ENCODE results near the gene NEK5.
"Not testable (repeated sequence)": the region's sequence is repeated elsewhere in the genome, so short reads cannot be mapped to it uniquely, and the experiment has no call there.

Gene NEK5

GRCh38 chr13:52092087-52092486 is 36.8 kb downstream of the NEK5 start:
- H3K27ac ChIP-seq, result no peak overlapping the region
- TF ChIP-seq ZFX (IDR thresholded peaks at IDR 0.05) (no peak), CTCF (conservative IDR thresholded peaks at IDR 0.05) (no peak)

- TF ChIP-seq CTCF (conservative IDR thresholded peaks at IDR 0.05) (no peak), ZFX (IDR thresholded peaks at IDR 0.05) (no peak)
- H3K27ac ChIP-seq, result no peak overlapping the region
Observed at GRCh38 chr13:52091473-52091872, 37.4 kb downstream of the NEK5 start.

DNA sequence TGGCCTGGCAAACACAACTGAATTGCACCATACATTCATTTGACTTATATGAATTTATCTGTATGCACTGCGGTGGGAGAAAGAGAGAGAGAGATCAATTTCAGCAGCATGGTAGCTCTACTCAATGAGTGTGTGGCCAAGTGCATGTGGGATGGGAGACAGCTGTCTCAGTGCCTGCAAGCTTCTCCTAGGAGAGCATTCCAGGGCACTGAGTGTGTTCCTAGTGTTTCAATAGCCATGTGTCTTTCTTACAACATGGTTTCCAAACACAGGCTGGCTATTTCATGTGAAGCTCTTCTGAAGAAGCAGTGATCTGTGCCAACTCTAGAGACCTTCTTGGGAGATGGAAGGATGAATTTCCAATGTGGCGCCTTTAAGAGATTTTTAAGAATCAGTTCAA is 43.5 kb downstream of the NEK5 start:
- TF ChIP-seq CTCF (conservative IDR thresholded peaks at IDR 0.05) (no peak), ZFX (IDR thresholded peaks at IDR 0.05) (no peak)
- no peak overlapping the region for H3K27ac ChIP-seq

- not testable (repeated sequence) for H3K27ac ChIP-seq
Observed at GRCh38 chr13:52084981-52085380, 43.9 kb downstream of the NEK5 start.

DNA sequence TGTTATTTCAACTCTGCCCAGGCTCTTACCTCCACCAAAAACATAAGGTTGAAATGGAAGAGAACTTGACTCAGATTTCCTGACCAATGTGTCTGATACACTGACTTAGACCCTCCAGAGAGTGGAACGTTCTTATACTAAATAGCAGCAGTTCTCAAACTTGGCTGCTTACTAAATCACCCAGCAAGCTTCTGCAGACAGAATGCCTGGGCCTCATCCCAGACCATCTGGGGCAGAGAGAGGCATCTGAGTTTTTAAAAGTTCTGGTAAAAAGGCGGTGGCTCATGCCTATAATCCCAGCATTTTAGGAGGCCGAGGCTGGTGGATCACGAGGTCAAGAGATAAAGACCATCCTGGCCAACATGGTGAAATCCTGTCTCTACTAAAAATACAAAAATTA is 46.3 kb downstream of the NEK5 start:
- no peak overlapping the region for H3K27ac ChIP-seq
- no peak for TF ChIP-seq ZFX (IDR thresholded peaks at IDR 0.05)
- no peak for TF ChIP-seq CTCF (conservative IDR thresholded peaks at IDR 0.05)

DNA sequence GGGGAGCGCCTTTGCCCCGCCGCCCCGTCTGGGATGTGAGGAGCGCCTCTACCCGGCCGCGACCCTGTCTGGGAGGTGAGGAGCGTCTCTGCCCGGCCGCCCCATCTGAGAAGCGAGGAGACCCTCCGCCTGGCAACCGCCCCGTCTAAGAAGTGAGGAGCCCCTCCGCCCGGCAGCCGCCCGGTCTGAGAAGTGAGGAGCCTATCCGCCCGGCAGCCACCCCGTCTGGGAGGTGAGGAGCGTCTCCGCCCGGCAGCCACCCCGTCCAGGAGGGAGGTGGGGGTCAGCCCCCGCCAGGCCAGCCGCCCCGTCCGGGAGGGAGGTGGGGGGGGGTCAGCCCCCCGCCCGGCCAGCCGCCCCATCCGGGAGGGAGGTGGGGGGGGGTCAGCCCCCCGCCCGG is 49.0 kb downstream of the NEK5 start:
- not testable (repeated sequence) for H3K27ac ChIP-seq

DNA sequence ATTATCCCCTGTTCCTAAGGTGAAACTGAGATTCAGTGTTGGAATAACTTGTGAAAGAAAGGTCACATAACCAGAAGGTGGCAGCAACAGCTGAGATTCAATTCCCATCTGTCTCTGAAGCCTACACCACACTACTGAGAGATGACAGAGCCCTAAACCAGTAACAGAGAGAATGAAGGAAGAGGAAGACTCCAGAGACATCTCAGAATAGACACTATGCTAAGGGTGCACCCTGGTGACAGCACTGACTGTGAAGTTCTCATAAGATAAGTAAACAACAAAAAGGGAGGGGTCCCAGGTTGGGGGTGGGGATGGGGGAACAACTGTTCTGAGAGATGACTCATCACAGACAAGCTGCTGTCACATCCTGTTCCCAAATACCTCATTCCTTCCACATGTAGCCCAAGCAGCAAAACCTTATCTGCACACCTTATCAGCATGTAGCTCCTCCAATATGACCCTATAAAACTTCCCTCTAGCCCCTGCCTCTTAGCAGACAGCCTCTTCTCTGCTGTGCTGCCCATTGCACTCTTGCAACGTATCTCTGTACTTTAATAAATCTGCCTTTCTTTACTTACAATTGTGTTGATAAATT is 57.8 kb downstream of the NEK5 start:
- H3K27ac ChIP-seq, result no peak overlapping the region
- TF ChIP-seq ZFX (IDR thresholded peaks at IDR 0.05) (no peak), CTCF (conservative IDR thresholded peaks at IDR 0.05) (0 out of 2 replicates have a peak, but pooled peaks have one; percentile 2)

- TF ChIP-seq CTCF (conservative IDR thresholded peaks at IDR 0.05) (no peak), ZFX (IDR thresholded peaks at IDR 0.05) (no peak)
- H3K27ac ChIP-seq, result no peak overlapping the region
Observed at GRCh38 chr13:52067237-52067636, 61.6 kb downstream of the NEK5 start.

All from C4-2B (cell line).